HCT116 (cell line): ENCODE results near the gene FDXR. TPM values are rescaled to one million over a fixed set of nuclear protein-coding genes. Genes with fewer than 3 reads are reported as not detected.

Experiments
- ATAC-seq: fragments of 200-7000 bp; cut with Tn5 transposase; 2 replicates; pipeline ENCODE4 v1.9.1; 2020; ENCODE audit warnings: mild to moderate bottlenecking, moderate library complexity
- BruUV-seq: library from RNA; stranded (reverse); fragments of 400-500 nt; replicated peaks from 2 replicates; lab custom pipeline; 2021; lab: Mats Ljungman, UMichigan
- CTCF ChIA-PET: fragments of 300-600 bp; sonication (Branson Sonifier 250); formaldehyde crosslinking; loops from one replicate; lab custom pipeline; 2021; ENCODE audit warnings: antibody characterized with exemption; lab: Charles Lee
- POLR2A ChIA-PET: fragments of 300-600, 350-600 bp; sonication (Branson Sonifier 250); formaldehyde crosslinking; loops from one replicate; lab custom pipeline; 2021; ENCODE audit warnings: antibody characterized with exemption; lab: Charles Lee
- RAD21 ChIA-PET, 2 experiments: fragments of 300-600 bp; sonication (Branson Sonifier 250); formaldehyde crosslinking; loops; one replicate each; lab custom pipeline; 2023; ENCODE audit warnings: low total read pairs in 2 of 2; ENCODE audit not compliant: uncharacterized antibody in 2 of 2, unreplicated experiment in 2 of 2, low non-redundant PET in 1 of 2; lab: Charles Lee
- DNase-seq: peaks from one replicate; pipeline ENCODE4 v3.0.0-alpha.2; 2010; ENCODE audit warnings: low read depth, low spot score
- H2AFZ ChIP-seq: fragments of 200-600 bp; shearing (Covaris generic), sonication (generic); 2 replicates; pipeline ENCODE4 v1.6.1; 2017; ENCODE audit warnings: low read depth, mixed run types, mixed read lengths, antibody characterized with exemption, low read length; ENCODE audit not compliant: poor library complexity, severe bottlenecking
- H3K27ac ChIP-seq: 2 replicates; pipeline ENCODE4 v1.5.1; 2012; ENCODE audit warnings: low read depth, low read length
- H3K27me3 ChIP-seq: fragments of 200-600 bp; sonication (generic); 2 replicates; pipeline ENCODE4 v1.6.1; 2016; ENCODE audit warnings: mixed run types, low read length, mixed read lengths; ENCODE audit not compliant: insufficient read depth
- H3K36me3 ChIP-seq, 2 experiments: fragments of 200-500 bp in 1 of 2; fragments of 200-600 bp in 1 of 2; sonication (Bioruptor generic) in 1 of 2; sonication (generic) in 1 of 2; 2 replicates each; pipeline versions ENCODE4 v1.5.1 to v1.6.1; 2014 to 2016; ENCODE audit warnings: low read length in 2 of 2, inconsistent platforms in 1 of 2, mixed read lengths in 1 of 2, mixed run types in 1 of 2; ENCODE audit not compliant: insufficient read depth in 2 of 2, control insufficient read depth in 1 of 2
- H3K4me1 ChIP-seq, 2 experiments: fragments of 200-600 bp in 1 of 2; sonication (generic) in 1 of 2; 2 replicates each; pipeline versions ENCODE4 v1.5.1 to v1.6.1; 2012 to 2017; ENCODE audit warnings: low read length in 2 of 2, inconsistent platforms in 1 of 2, mild to moderate bottlenecking in 1 of 2, mixed read lengths in 1 of 2, mixed run types in 1 of 2, moderate library complexity in 1 of 2; ENCODE audit not compliant: insufficient read depth in 2 of 2, control insufficient read depth in 1 of 2
- H3K4me2 ChIP-seq: fragments of 200-600 bp; sonication (generic); 2 replicates; pipeline ENCODE4 v1.6.1; 2017; ENCODE audit warnings: mixed run types, low read length, mixed read lengths
- H3K4me3 ChIP-seq, 2 experiments: fragments of 200-600 bp in 1 of 2; sonication (generic) in 1 of 2; replicated peaks in 1 of 2; 2 replicates each; pipeline ENCODE4 v1.5.1; 2011 to 2016; ENCODE audit warnings: low read length in 2 of 2, control low read depth in 1 of 2, low read depth in 1 of 2, mild to moderate bottlenecking in 1 of 2, mixed read lengths in 1 of 2, mixed run types in 1 of 2
- H3K79me2 ChIP-seq: fragments of 200-600 bp; sonication (generic); 2 replicates; pipeline ENCODE4 v1.6.1; 2017; ENCODE audit warnings: mild to moderate bottlenecking, mixed run types, low read length, moderate library complexity, mixed read lengths; ENCODE audit not compliant: insufficient read depth
- H3K9ac ChIP-seq: fragments of 200-600 bp; sonication (generic); 2 replicates; pipeline ENCODE4 v1.6.1; 2016; ENCODE audit warnings: low read length, mixed read lengths
- H3K9me2 ChIP-seq: fragments of 200-600 bp; sonication (generic), shearing (Covaris generic); 2 replicates; pipeline ENCODE4 v1.6.1; 2017; ENCODE audit warnings: mixed run types, mild to moderate bottlenecking, moderate library complexity; ENCODE audit not compliant: insufficient read depth
- H3K9me3 ChIP-seq, 2 experiments: fragments of 200-500 bp in 1 of 2; fragments of 200-600 bp in 1 of 2; sonication (Bioruptor generic) in 1 of 2; sonication (generic) in 1 of 2; 2 replicates each; pipeline ENCODE4 v1.6.1; 2014 to 2017; ENCODE audit warnings: low read length in 2 of 2, mixed read lengths in 2 of 2, inconsistent platforms in 1 of 2, low read depth in 1 of 2, mild to moderate bottlenecking in 1 of 2, mixed run types in 1 of 2, moderate library complexity in 1 of 2; ENCODE audit not compliant: control insufficient read depth in 1 of 2, insufficient read depth in 1 of 2
- H4K20me1 ChIP-seq: fragments of 200-600 bp; sonication (generic), shearing (Covaris generic); 2 replicates; pipeline ENCODE4 v1.6.1; 2017; ENCODE audit warnings: mixed run types, mild to moderate bottlenecking, moderate library complexity; ENCODE audit not compliant: insufficient read depth
- CBX3 ChIP-seq: IDR thresholded peaks from 2 replicates; pipeline ENCODE4 v1.6.1; 2012; ENCODE audit warnings: low read depth
- EGR1 ChIP-seq: IDR thresholded peaks from 2 replicates; pipeline ENCODE4 v1.6.1; 2012; ENCODE audit warnings: low read depth
- ELF1 ChIP-seq: IDR thresholded peaks from 2 replicates; pipeline ENCODE4 v1.6.1; 2012; ENCODE audit warnings: low read depth, borderline replicate concordance
- EZH2 ChIP-seq: fragments of 200-600 bp; sonication (generic); IDR thresholded peaks from 2 replicates; pipeline ENCODE4 v1.6.1; 2017; ENCODE audit warnings: antibody characterized with exemption, mixed run types
- EZH2phosphoT487 ChIP-seq: fragments of 200-600 bp; IDR thresholded peaks from 2 replicates; pipeline ENCODE4 v1.6.1; 2018; ENCODE audit warnings: antibody characterized with exemption, borderline replicate concordance
- FOSL1 ChIP-seq: IDR thresholded peaks from 2 replicates; pipeline ENCODE4 v1.6.1; 2012; ENCODE audit warnings: low read depth
- JUND ChIP-seq: IDR thresholded peaks from 2 replicates; pipeline ENCODE4 v1.6.1; 2012
- POLR2AphosphoS5 ChIP-seq: IDR thresholded peaks from 2 replicates; pipeline ENCODE4 v1.6.1; 2011; ENCODE audit warnings: mild to moderate bottlenecking, low read depth, low read length, moderate library complexity
- RAD21 ChIP-seq: IDR thresholded peaks from 2 replicates; pipeline ENCODE4 v1.6.1; 2012; ENCODE audit warnings: low read depth, mild to moderate bottlenecking
- REST ChIP-seq: IDR thresholded peaks from 2 replicates; pipeline ENCODE4 v1.6.1; 2012; ENCODE audit warnings: low read depth
- SIN3A ChIP-seq: IDR thresholded peaks from 2 replicates; pipeline ENCODE4 v1.6.1; 2012; ENCODE audit warnings: low read depth
- SP1 ChIP-seq: IDR thresholded peaks from 2 replicates; pipeline ENCODE4 v1.6.1; 2012; ENCODE audit warnings: low read depth
- SRF ChIP-seq: IDR thresholded peaks from 2 replicates; pipeline ENCODE4 v1.6.1; 2012; ENCODE audit warnings: low read depth
- YY1 ChIP-seq: IDR thresholded peaks from 2 replicates; pipeline ENCODE4 v1.6.1; 2011; ENCODE audit warnings: low read length, low read depth, moderate library complexity, mild to moderate bottlenecking; ENCODE audit not compliant: insufficient replicate concordance; ENCODE audit errors: extremely low read depth
- ZNF274 ChIP-seq: fragments of 200-500 bp; sonication (Bioruptor generic); IDR thresholded peaks from 2 replicates; pipeline ENCODE4 v1.6.1; 2014; ENCODE audit warnings: mild to moderate bottlenecking, low read depth, low read length, inconsistent platforms
- intact Hi-C: fragments of 100-400 bp; cut with micrococcal nuclease; formaldehyde crosslinking; loops from 2 replicates; pipeline ENCODE4 v1.10.0; 2022
- total RNA-seq: library from RNA; stranded (reverse); gene quantifications from one replicate; pipeline ENCODE4 v1.2.1, GENCODE V29; 2021; ENCODE audit not compliant: unreplicated experiment
- TF ChIP-seq, protein P1 (sequence below): IDR thresholded peaks from 2 replicates; pipeline ENCODE4 v1.6.1; 2011; ENCODE audit warnings: mild to moderate bottlenecking, low read length, moderate library complexity; ENCODE audit not compliant: insufficient replicate concordance; ENCODE audit errors: extremely low read depth
- TF ChIP-seq, protein P2 (sequence below): IDR thresholded peaks from 2 replicates; pipeline ENCODE4 v1.6.1; 2012

FDXR gene
- total RNA-seq, 1 experiment from 2014 or later, result 98.8 TPM

DNA sequence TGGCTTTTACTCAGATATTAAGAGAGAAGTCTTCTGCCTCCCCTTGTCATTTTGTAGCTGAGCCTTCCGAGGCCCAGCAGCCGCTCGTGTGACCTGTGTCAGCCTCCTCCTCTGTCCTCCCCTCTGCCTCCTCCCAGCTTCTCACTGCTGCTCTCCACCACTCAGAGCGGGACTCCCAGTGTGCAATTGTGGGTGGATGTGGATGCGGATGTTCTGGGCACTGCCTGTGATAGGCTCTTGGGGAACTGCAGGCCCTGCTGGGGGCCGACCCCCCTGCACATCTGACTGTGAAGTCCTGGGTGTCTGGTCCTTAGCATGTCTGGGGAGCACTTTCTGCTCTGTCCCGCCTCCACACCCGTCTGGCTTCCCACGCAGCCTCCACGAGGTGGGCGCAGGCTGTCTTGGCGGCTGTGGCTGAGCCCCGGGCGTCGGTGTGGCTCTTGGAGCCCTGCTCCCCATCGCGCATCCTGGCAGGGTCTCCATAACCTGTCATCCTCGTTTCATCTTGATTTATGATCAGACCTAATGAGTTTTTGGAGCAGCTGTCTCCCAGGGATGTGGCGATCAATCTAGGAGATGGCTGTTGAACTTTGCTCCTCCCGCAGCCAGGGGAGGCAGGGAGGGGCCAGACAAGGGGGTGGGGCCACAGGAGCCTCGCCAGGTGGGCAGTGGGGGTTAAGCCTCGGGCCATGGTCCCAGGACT is 41.2 kb downstream of the FDXR start (continued):
- TF ChIP-seq, protein P1, sequence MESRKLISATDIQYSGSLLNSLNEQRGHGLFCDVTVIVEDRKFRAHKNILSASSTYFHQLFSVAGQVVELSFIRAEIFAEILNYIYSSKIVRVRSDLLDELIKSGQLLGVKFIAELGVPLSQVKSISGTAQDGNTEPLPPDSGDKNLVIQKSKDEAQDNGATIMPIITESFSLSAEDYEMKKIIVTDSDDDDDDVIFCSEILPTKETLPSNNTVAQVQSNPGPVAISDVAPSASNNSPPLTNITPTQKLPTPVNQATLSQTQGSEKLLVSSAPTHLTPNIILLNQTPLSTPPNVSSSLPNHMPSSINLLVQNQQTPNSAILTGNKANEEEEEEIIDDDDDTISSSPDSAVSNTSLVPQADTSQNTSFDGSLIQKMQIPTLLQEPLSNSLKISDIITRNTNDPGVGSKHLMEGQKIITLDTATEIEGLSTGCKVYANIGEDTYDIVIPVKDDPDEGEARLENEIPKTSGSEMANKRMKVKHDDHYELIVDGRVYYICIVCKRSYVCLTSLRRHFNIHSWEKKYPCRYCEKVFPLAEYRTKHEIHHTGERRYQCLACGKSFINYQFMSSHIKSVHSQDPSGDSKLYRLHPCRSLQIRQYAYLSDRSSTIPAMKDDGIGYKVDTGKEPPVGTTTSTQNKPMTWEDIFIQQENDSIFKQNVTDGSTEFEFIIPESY, result no peak
- TF ChIP-seq FOSL1 (no peak), EZH2phosphoT487 (no peak)
- TF ChIP-seq, all 23 proteins: peak for 0

GRCh38 chr17:74830861-74831260 is 41.9 kb downstream of the FDXR start:
- ATAC-seq (no peak), DNase-seq (no peak)
- H3K4me3 ChIP-seq, result no peak overlapping the region
- H3K4me1 ChIP-seq, result no peaks in the 10 kb centered on the region
- no peaks in the 10 kb centered on the region for H3K9me3 ChIP-seq
- H3K9me2 ChIP-seq, result no peaks in the 10 kb centered on the region
- H3K27ac ChIP-seq, result no peak overlapping the region
- H3K9ac ChIP-seq, result no peak overlapping the region
- CTCF ChIA-PET, result no interaction called here
- no peaks in the 10 kb centered on the region for H4K20me1 ChIP-seq
- TF ChIP-seq JUND (no peak), ELF1 (no peak), SRF (no peak), POLR2AphosphoS5 (no peak), RAD21 (no peak), EZH2phosphoT487 (no peak), EZH2 (no peak), SP1 (no peak), YY1 (no peak), REST (no peak), CBX3 (no peak), FOSL1 (no peak), EGR1 (no peak), SIN3A (no peak), ZNF274 (no peak)
- TF ChIP-seq, protein P2, sequence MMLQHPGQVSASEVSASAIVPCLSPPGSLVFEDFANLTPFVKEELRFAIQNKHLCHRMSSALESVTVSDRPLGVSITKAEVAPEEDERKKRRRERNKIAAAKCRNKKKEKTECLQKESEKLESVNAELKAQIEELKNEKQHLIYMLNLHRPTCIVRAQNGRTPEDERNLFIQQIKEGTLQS, result no peak
- TF ChIP-seq, protein P1, result no peak
- TF ChIP-seq, all 23 proteins: peak for 0
- Histone ChIP-seq H3K36me3 (no peaks in the 10 kb centered on the region), H3K79me2 (no peaks in the 10 kb centered on the region), H3K4me2 (no peak overlapping the region), H2AFZ (no peak overlapping the region), H3K27me3 (no peaks in the 10 kb centered on the region)
- intact Hi-C loops, result no loop called here
- BruUV-seq, result no TSS peak
- ChIA-PET POLR2A (no interaction called here), RAD21 (no interaction called here)
